Keratinocyte (primary cell): ENCODE results near the gene CTNNA2.

ENCODE experiments used
- EZH2 ChIP-seq: IDR thresholded peaks from one replicate; pipeline ENCODE4 v1.6.1; 2012; ENCODE audit warnings: inconsistent platforms, mild to moderate bottlenecking, low read length, moderate library complexity
- TF ChIP-seq, protein P1 (sequence below), 3 experiments: IDR thresholded peaks in 1 of 3; conservative IDR thresholded peaks in 1 of 3; optimal IDR thresholded peaks in 1 of 3; 2 replicates in 2 of 3; 3 replicates in 1 of 3; pipeline versions ENCODE3 to v1.5.1; 2011; ENCODE audit warnings: low read length in 3 of 3, mild to moderate bottlenecking in 3 of 3, moderate library complexity in 2 of 3, control low read depth in 1 of 3, inconsistent platforms in 1 of 3; ENCODE audit not compliant: insufficient read depth in 2 of 3; ENCODE audit errors: extremely low read depth in 1 of 3

DNA sequence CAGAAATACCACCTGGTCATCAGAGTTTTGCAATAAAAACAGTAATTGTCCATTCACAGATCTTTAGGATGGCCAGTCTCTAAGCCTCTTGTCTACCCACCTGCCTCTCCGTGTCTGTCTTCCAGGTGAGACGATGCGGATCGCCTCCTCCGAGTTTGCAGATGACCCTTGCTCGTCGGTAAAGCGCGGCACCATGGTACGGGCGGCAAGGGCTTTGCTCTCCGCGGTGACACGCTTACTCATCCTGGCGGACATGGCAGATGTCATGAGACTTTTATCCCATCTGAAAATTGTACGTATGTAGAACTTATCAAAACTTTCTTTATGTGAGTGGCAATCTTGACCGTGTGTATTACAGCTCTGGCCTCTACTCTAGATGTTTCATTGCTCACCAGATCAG is 345.0 kb downstream of the CTNNA2 start:
- TF ChIP-seq, protein P1, sequence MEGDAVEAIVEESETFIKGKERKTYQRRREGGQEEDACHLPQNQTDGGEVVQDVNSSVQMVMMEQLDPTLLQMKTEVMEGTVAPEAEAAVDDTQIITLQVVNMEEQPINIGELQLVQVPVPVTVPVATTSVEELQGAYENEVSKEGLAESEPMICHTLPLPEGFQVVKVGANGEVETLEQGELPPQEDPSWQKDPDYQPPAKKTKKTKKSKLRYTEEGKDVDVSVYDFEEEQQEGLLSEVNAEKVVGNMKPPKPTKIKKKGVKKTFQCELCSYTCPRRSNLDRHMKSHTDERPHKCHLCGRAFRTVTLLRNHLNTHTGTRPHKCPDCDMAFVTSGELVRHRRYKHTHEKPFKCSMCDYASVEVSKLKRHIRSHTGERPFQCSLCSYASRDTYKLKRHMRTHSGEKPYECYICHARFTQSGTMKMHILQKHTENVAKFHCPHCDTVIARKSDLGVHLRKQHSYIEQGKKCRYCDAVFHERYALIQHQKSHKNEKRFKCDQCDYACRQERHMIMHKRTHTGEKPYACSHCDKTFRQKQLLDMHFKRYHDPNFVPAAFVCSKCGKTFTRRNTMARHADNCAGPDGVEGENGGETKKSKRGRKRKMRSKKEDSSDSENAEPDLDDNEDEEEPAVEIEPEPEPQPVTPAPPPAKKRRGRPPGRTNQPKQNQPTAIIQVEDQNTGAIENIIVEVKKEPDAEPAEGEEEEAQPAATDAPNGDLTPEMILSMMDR (optimal IDR thresholded peaks at IDR 0.05 in 1 of 3, IDR thresholded peaks at IDR 0.05 in 1 of 3, conservative IDR thresholded peaks at IDR 0.05 in 1 of 3; ENCODE audit: extremely low read depth in 1 of 3, insufficient read depth in 2 of 3, low read length in 3 of 3), result no peak
- no peak for TF ChIP-seq EZH2
